ENCODE data around the gene GREM1. TPM values are rescaled to one million over a fixed set of nuclear protein-coding genes. Genes with fewer than 3 reads are reported as not detected.

Gene GREM1
- total and polyA plus RNA-seq, 10 donors = 0.06 to 3.3 (median 0.94) TPM; not detected in 1

- H3K36me3 ChIP-seq = no peaks in the 10 kb centered on the region
These were observed 33.8 kb upstream of the GREM1 start for GRCh38 chr15:32683906-32684584.

GRCh38 chr15:32685576-32685975 lies 32.2 kb upstream of the GREM1 start:
- DNase-seq = no peak
- Histone ChIP-seq H3K27ac (no peak overlapping the region), H3K4me1 (no peaks in the 10 kb centered on the region), H3K4me3 (no peak overlapping the region), H3K27me3 (replicated peaks in 1 of 7) (no peaks in the 10 kb centered on the region), H3K36me3 (no peaks in the 10 kb centered on the region), H3K9me3 (no peaks in the 10 kb centered on the region)
- WGBS, 5 donors = 57 to 81% (median 74%) methylated on average over 1 of the region's 1 CpG
- TF ChIP-seq POLR2A (IDR thresholded peaks at IDR 0.05) (no peak), POLR2AphosphoS5 (IDR thresholded peaks at IDR 0.05) (no peak), CTCF (IDR thresholded peaks at IDR 0.05 in 8 of 11, conservative IDR thresholded peaks at IDR 0.05 in 3 of 11) (no peak)
- intact Hi-C loops (cut with DNase I; ENCODE audit: low total_unique reads) = no loop called here

More at GRCh38 chr15:32683906-32684584, 33.8 kb upstream of the GREM1 start:
- no peaks in the 10 kb centered on the region for H3K4me1 ChIP-seq
- 74 to 78% (median 77%) methylated on average over 8 of the region's 8 CpGs for WGBS, 5 donors
- H3K4me3 ChIP-seq = no peak overlapping the region
- no peak for DNase-seq
- H3K27me3 ChIP-seq (replicated peaks in 1 of 7) = no peaks in the 10 kb centered on the region
- TF ChIP-seq POLR2A (IDR thresholded peaks at IDR 0.05) (no peak), POLR2AphosphoS5 (IDR thresholded peaks at IDR 0.05) (no peak), CTCF (IDR thresholded peaks at IDR 0.05 in 8 of 11, conservative IDR thresholded peaks at IDR 0.05 in 3 of 11) (no peak)
- intact Hi-C loops (cut with DNase I; ENCODE audit: low total_unique reads) = no loop called here
- no peaks in the 10 kb centered on the region for H3K9me3 ChIP-seq
- H3K27ac ChIP-seq = no peak overlapping the region

GRCh38 chr15:32687556-32687955 lies 30.2 kb upstream of the GREM1 start:
- no peaks in the 10 kb centered on the region for H3K27me3 ChIP-seq (replicated peaks in 1 of 7)
- intact Hi-C loops (cut with DNase I; ENCODE audit: low total_unique reads) = no loop called here
- no peak overlapping the region for H3K27ac ChIP-seq
- H3K4me3 ChIP-seq = no peak overlapping the region
- TF ChIP-seq POLR2AphosphoS5 (IDR thresholded peaks at IDR 0.05) = no peak
- no peak for TF ChIP-seq POLR2A (IDR thresholded peaks at IDR 0.05)
- TF ChIP-seq CTCF (IDR thresholded peaks at IDR 0.05 in 8 of 11, conservative IDR thresholded peaks at IDR 0.05 in 3 of 11) = no peak
- H3K36me3 ChIP-seq = no peaks in the 10 kb centered on the region
- WGBS, 5 donors = 75 to 93% (median 83%) methylated on average over 5 of the region's 5 CpGs
- no peaks in the 10 kb centered on the region for H3K9me3 ChIP-seq
- H3K4me1 ChIP-seq = no peaks in the 10 kb centered on the region
- no peak for DNase-seq

GRCh38 chr15:32688151-32688639 lies 29.6 kb upstream of the GREM1 start:
- intact Hi-C loops (cut with DNase I; ENCODE audit: low total_unique reads) = no loop called here
- no peak overlapping the region for H3K27ac ChIP-seq
- no peak for DNase-seq
- H3K4me3 ChIP-seq = no peak overlapping the region
- TF ChIP-seq CTCF (IDR thresholded peaks at IDR 0.05 in 8 of 11, conservative IDR thresholded peaks at IDR 0.05 in 3 of 11) (no peak), POLR2AphosphoS5 (IDR thresholded peaks at IDR 0.05) (no peak), POLR2A (IDR thresholded peaks at IDR 0.05) (no peak)
- no peaks in the 10 kb centered on the region for H3K9me3 ChIP-seq
- H3K4me1 ChIP-seq = no peaks in the 10 kb centered on the region
- H3K36me3 ChIP-seq = no peaks in the 10 kb centered on the region
- 70 to 87% (median 76%) methylated on average over 2 of the region's 2 CpGs for WGBS, 5 donors
- H3K27me3 ChIP-seq (replicated peaks in 1 of 7) = no peaks in the 10 kb centered on the region
